Gastroesophageal sphincter (tissue), 3 donors: Measurements from ENCODE around the gene GIMAP2.

Source experiments
- CTCF ChIP-seq, 4 experiments: fragments of 200-600 bp in 2 of 4; fragments of 450-650 bp in 2 of 4; sonication (generic) in 1 of 4; IDR thresholded peaks; one replicate each; pipeline ENCODE4 v1.5.1; 2017 to 2019; ENCODE audit warnings: antibody characterized with exemption in 4 of 4, mild to moderate bottlenecking in 2 of 4, moderate library complexity in 2 of 4
- EP300 ChIP-seq: sonication (generic); formaldehyde crosslinking; IDR thresholded peaks from one replicate; pipeline ENCODE4 v1.6.1; 2017; ENCODE audit warnings: antibody characterized with exemption, mild to moderate bottlenecking
- POLR2A ChIP-seq, 2 donors: fragments of 450-650 bp; IDR thresholded peaks; one replicate each; pipeline ENCODE4 v1.6.1; 2017; ENCODE audit warnings: antibody characterized with exemption in 2 of 2, mild to moderate bottlenecking in 2 of 2, moderate library complexity in 1 of 2

GRCh38 chr7:150735596-150736358 lies 50.3 kb downstream of the GIMAP2 start:
- TF ChIP-seq CTCF (IDR thresholded peaks at IDR 0.05) (no peak), EP300 (no peak), POLR2A (IDR thresholded peaks at IDR 0.05) (no peak)
